Measurements from ENCODE around the gene TMEM273.
"Not testable (repeated sequence)": the region's sequence is repeated elsewhere in the genome, so short reads cannot be mapped to it uniquely, and the experiment has no call there.

The TMEM273 gene

DNA sequence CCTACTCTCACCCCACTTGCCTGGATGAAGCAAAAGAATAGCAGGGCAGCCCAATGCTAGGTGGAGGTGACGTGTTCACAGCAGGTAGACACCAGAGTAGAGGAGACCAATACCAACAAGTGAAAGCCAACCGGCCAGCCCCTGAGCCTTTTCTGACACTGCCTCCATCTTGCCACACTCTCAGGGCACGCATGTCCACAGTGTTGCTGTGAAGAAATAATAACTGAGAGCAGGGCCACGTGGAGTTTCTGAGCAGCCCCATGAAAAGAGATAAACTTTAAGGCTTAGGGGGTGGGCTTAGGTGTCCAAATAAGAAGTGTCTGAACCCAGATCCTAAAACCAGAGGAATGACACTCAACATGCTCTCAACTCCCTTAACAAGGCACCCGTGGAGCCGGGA, 9.0 kb upstream of the TMEM273 start:
- H3K27ac ChIP-seq, result no peak overlapping the region
- ChIA-PET POLR2A (ENCODE audit: low non-redundant PET) (no interaction called here), CTCF (interaction anchor here (0.6 kb wide), 1 partner anchor 154 kb away, joined by 3 read pairs; no protein-coding TSS in a partner anchor)
- DNase-seq (ENCODE audit: low spot score), result no peak
- TF ChIP-seq, protein P1, sequence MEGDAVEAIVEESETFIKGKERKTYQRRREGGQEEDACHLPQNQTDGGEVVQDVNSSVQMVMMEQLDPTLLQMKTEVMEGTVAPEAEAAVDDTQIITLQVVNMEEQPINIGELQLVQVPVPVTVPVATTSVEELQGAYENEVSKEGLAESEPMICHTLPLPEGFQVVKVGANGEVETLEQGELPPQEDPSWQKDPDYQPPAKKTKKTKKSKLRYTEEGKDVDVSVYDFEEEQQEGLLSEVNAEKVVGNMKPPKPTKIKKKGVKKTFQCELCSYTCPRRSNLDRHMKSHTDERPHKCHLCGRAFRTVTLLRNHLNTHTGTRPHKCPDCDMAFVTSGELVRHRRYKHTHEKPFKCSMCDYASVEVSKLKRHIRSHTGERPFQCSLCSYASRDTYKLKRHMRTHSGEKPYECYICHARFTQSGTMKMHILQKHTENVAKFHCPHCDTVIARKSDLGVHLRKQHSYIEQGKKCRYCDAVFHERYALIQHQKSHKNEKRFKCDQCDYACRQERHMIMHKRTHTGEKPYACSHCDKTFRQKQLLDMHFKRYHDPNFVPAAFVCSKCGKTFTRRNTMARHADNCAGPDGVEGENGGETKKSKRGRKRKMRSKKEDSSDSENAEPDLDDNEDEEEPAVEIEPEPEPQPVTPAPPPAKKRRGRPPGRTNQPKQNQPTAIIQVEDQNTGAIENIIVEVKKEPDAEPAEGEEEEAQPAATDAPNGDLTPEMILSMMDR (conservative IDR thresholded peaks at IDR 0.05; ENCODE audit: low read depth), result no peak

DNA sequence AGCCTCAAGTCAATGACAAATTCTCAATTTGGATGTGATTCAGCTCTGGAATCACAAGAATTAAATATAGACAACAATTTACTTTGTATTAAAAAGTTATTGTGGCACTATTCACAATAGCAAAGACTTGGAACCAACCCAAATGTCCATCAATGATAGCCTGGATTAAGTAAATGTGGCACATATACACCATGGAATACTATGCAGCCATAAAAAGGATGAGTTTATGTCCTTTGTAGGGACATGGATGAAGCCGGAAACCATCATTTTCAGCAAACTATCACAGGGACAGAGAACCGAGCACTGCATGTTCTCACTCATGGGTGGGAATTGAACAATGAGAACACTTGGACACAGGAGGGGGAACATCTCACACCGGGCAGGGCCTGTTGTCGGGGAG, 7.7 kb upstream of the TMEM273 start:
- POLR2A ChIA-PET (ENCODE audit: low non-redundant PET); CTCF ChIA-PET: not testable (repeated sequence)

DNA sequence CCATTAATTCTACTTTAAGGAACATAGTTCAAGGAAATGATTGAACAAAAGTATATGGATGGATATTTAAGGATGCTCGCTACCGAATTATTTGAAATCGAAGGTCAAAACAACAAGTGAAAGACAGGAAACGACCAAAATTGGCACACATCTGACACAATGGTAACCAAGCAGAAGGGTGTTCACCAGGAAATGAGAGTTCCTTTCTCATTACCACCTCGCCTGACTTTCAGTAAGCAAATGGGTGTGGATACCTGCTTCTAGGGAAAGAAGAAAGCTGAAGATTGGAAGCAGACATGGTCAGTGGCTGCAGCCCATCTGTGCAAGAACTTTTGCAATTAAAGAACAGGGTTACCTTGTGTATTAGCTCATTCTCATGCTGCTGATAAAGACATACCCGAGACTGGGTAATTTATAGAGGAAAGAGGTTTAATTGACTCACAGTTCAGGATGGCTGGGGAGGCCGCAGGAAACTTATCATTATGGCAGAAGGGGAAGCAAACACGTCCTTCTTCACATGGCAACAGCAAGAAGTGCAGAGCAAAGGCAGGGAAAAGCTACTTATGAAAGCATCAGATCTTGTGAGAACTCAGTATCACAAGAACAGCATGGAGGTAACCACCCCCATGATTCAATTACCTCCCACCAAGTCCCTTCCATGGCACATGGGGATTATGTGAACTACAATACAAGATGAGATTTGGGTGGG, 6.2 kb upstream of the TMEM273 start:
- no peak for DNase-seq (ENCODE audit: low spot score)
- POLR2A ChIA-PET (ENCODE audit: low non-redundant PET), result no interaction called here
- CTCF ChIA-PET, result no interaction called here
- TF ChIP-seq, protein P1 (conservative IDR thresholded peaks at IDR 0.05; ENCODE audit: low read depth), result no peak
- H3K27ac ChIP-seq, result no peak overlapping the region

More for the DNA sequence above, 7.7 kb upstream of the TMEM273 start:
- DNase-seq (ENCODE audit: low spot score); H3K27ac ChIP-seq: not testable (repeated sequence)

DNA sequence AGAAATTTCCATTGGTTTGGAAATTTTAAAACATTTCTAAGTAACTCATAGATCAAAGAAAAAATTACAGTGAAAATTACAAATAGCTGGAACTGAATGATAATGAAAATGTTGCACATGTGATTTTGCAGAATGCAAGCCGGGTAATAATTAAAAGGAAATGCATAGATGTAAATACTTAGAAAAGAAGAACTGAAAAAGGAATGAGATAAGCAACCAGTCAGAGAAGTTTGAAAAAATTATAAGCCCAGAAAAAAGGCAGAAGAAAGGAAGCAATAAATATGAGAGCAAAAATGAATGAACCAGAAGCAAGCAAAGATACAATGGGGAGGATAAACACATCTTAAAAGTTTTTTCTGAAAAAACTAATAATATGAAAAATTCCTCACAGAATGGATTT, 3.2 kb upstream of the TMEM273 start:
- TF ChIP-seq, protein P1 (conservative IDR thresholded peaks at IDR 0.05; ENCODE audit: low read depth), result no peak
- no peak for DNase-seq (ENCODE audit: low spot score)
- H3K27ac ChIP-seq, result no peak overlapping the region
- ChIA-PET CTCF (no interaction called here), POLR2A (ENCODE audit: low non-redundant PET) (no interaction called here)

DNA sequence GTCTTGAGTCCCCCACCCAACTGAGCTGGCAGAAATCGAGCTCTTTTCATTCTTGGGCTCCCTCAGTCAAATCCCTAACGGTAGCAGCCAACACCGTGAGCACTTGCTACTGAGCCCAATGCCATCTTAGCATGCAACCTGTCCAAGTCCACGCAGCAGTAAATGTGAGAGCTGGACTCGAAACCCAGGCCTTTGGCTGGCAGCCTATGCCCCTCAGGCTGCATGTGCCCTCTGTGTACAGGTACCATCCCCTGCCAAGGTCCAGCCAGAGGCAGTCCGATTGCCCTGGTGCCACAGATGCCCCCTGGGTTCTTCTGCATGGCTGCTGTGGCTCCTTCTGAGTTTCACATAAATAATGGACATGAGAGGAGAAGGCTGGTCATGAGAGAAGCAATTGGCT, 1.2 kb upstream of the TMEM273 start:
- no peak overlapping the region for H3K27ac ChIP-seq
- CTCF ChIA-PET, result no interaction called here
- POLR2A ChIA-PET (ENCODE audit: low non-redundant PET), result no interaction called here
- TF ChIP-seq, protein P1 (conservative IDR thresholded peaks at IDR 0.05; ENCODE audit: low read depth), result no peak
- DNase-seq (ENCODE audit: low spot score), result no peak

DNA sequence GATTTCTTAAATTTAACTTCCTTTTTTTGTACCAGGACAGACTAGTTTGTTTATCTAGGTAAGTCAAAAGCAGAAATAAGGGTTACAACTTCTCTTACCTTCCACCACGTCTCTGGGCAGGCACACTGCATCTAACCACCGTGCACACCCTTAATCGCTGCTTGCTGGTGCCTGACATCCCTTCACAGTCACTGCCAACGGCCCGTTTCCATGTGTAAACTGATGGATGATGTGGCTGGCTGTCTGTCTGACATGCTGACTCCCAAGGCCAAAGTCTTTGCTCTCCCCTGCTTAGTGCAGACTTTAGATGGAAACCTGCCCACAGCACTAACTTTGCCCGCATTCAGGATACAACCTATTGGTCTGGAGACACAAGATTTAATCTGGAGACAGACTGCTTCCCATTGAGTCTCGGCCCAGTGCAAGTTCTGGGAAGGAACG, 1.1 kb downstream of the TMEM273 start:
- CTCF ChIA-PET, result no interaction called here
- DNase-seq (ENCODE audit: low spot score), result no peak
- POLR2A ChIA-PET (ENCODE audit: low non-redundant PET), result no interaction called here

DNA sequence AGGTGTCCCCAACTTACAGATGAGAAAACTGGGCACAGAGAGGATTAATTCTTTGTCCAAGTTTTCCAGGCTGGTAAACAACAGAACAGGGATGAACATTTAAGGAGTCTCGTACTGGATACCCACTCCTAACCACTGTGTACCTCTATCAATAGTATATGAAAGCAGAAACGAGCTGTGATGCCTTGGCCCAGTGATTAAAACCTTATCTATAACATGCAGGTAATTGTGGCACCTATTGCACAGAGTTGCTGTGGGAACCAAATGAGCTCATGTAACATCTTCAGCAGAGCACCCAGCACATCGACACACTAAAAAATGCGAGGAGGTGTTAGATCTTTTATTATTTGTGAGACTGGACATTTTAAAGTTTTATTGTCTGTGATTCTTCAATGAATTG, 1.6 kb downstream of the TMEM273 start:
- H3K27ac ChIP-seq, result no peak overlapping the region
- CTCF ChIA-PET, result no interaction called here
- TF ChIP-seq, protein P1 (conservative IDR thresholded peaks at IDR 0.05; ENCODE audit: low read depth), result no peak
- DNase-seq (ENCODE audit: low spot score), result no peak
- POLR2A ChIA-PET (ENCODE audit: low non-redundant PET), result no interaction called here

More for the DNA sequence above, 1.1 kb downstream of the TMEM273 start:
- TF ChIP-seq, protein P1 (conservative IDR thresholded peaks at IDR 0.05; ENCODE audit: low read depth), result no peak
- H3K27ac ChIP-seq, result no peak overlapping the region

Data from RWPE1 (cell line).